K562 (cell line): ENCODE measurements around the gene PTPMT1. TPM values are rescaled to one million over a fixed set of nuclear protein-coding genes. Genes with fewer than 3 reads are reported as not detected.
A peak's percentile ranks its signal among the peaks of the same experiment; 100 is the strongest.

Source experiments
- ARNT ChIP-seq, 2 experiments: fragments of 450-650 bp; IDR thresholded peaks; 2 replicates each; pipeline ENCODE4 v1.6.1; 2016; ENCODE audit warnings: mild to moderate bottlenecking in 1 of 2
- ASH1L ChIP-seq: fragments of 450-650 bp; IDR thresholded peaks from 2 replicates; pipeline ENCODE4 v1.6.1; 2018; ENCODE audit warnings: borderline replicate concordance, mild to moderate bottlenecking, low read depth; ENCODE audit not compliant: partially characterized antibody
- FOS ChIP-seq: IDR thresholded peaks from 3 replicates; pipeline ENCODE4 v1.6.1; 2011; ENCODE audit not compliant: insufficient read length; ENCODE audit errors: extremely low read depth
- FOXP1 ChIP-seq: sonication (generic); formaldehyde crosslinking; IDR thresholded peaks from 2 replicates; pipeline ENCODE4 v1.8.0; 2022; ENCODE audit warnings: mild to moderate bottlenecking, missing genetic modification reagents
- GTF2F1 ChIP-seq: IDR thresholded peaks from 2 replicates; pipeline ENCODE4 v1.6.1; 2011; ENCODE audit warnings: low read depth, low read length, improper control_type of control experiment
- HES1 ChIP-seq: fragments of 450-650 bp; IDR thresholded peaks from 2 replicates; pipeline ENCODE4 v1.6.1; 2016; ENCODE audit warnings: low read depth, mild to moderate bottlenecking, moderate library complexity
- HMGN3 ChIP-seq: IDR thresholded peaks from 2 replicates; pipeline ENCODE4 v1.6.1; 2011; ENCODE audit warnings: borderline replicate concordance, low read depth, mild to moderate bottlenecking, mixed read lengths, low read length; ENCODE audit not compliant: insufficient read length; ENCODE audit errors: extremely low read depth
- MTA3 ChIP-seq: fragments of 450-650 bp; formaldehyde crosslinking; IDR thresholded peaks from 2 replicates; pipeline ENCODE4 v1.6.1; 2017; ENCODE audit warnings: mild to moderate bottlenecking, borderline replicate concordance
- NFXL1 ChIP-seq: fragments of 450-650 bp; formaldehyde crosslinking; IDR thresholded peaks from 2 replicates; pipeline ENCODE4 v1.4.0; 2021; ENCODE audit warnings: mild to moderate bottlenecking
- PHB ChIP-seq: fragments of 250-450 bp; sonication (Bioruptor Pico); IDR thresholded peaks from 2 replicates; pipeline ENCODE4 v1.5.0; 2021
- RHOXF2B ChIP-seq: fragments of 250-450 bp; sonication (Bioruptor Pico); conservative IDR thresholded peaks from 2 replicates; pipeline ENCODE4 v1.5.1; 2021
- SMAD4 ChIP-seq: fragments of 250-450 bp; sonication (Bioruptor Pico); conservative IDR thresholded peaks from 2 replicates; pipeline ENCODE4 v1.8.0; 2021; ENCODE audit warnings: inconsistent platforms, mild to moderate bottlenecking, moderate library complexity
- TRIM24 ChIP-seq, 2 experiments: fragments of 450-650 bp; IDR thresholded peaks; 2 replicates each; pipeline ENCODE4 v1.6.1; 2016
- ZBTB26 ChIP-seq: fragments of 450-650 bp; formaldehyde crosslinking; IDR thresholded peaks from 2 replicates; pipeline ENCODE4 v1.4.0; 2022; ENCODE audit warnings: missing genetic modification characterization
- ZFX ChIP-seq: sonication (generic); formaldehyde crosslinking; IDR thresholded peaks from 2 replicates; pipeline ENCODE4 v1.8.0; 2022; ENCODE audit warnings: mild to moderate bottlenecking, missing genetic modification reagents, moderate library complexity
- ZNF431 ChIP-seq: sonication (generic); formaldehyde crosslinking; IDR thresholded peaks from 2 replicates; pipeline ENCODE4 v1.8.0; 2022; ENCODE audit warnings: mild to moderate bottlenecking, missing genetic modification reagents
- ZNF586 ChIP-seq: fragments of 450-650 bp; formaldehyde crosslinking; conservative IDR thresholded peaks from 2 replicates; pipeline ENCODE4 v1.4.0; 2020; ENCODE audit warnings: mild to moderate bottlenecking, moderate library complexity
- ZNF655 ChIP-seq: fragments of 250-450 bp; sonication (Bioruptor Pico); IDR thresholded peaks from 2 replicates; pipeline ENCODE4 v1.5.0; 2021
- ZNF740 ChIP-seq, 3 experiments: fragments of 200-800 bp in 1 of 3; sonication (Bioruptor generic) in 1 of 3; sonication (generic) in 1 of 3; formaldehyde crosslinking in 1 of 3; IDR thresholded peaks; 2 replicates each; pipeline versions ENCODE4 v1.6.1 to v1.8.0; 2016 to 2022; ENCODE audit warnings: mild to moderate bottlenecking in 2 of 3, missing compliant biosample characterization in 2 of 3, missing genetic modification characterization in 2 of 3, missing genetic modification reagents in 1 of 3
- ZZZ3 ChIP-seq: fragments of 450-650 bp; IDR thresholded peaks from 2 replicates; pipeline ENCODE4 v1.6.1; 2016; ENCODE audit warnings: antibody characterized with exemption, mild to moderate bottlenecking, moderate library complexity
- polyA plus RNA-seq, 8 experiments: library from polyadenylated mRNA; depleted of rRNA in 4 of 8; stranded (reverse) in 5 of 8; unstranded in 3 of 8; fragments of >200 nt; fragmentation: Nextera tagmentation in 2 of 8; fragmentation: Illumina TruSeq in 1 of 8; extraction: Ambion mirVana in 2 of 8; extraction: Trizol in 1 of 8; gene quantifications; 2 replicates each; pipeline versions ENCODE4 v1.2.1 to v1.2.3, GENCODE V29; 2011 to 2014; ENCODE audit warnings: inconsistent platforms in 1 of 8, missing spikeins in 1 of 8
- total RNA-seq, 7 experiments: library from RNA; depleted of rRNA in 6 of 7; stranded (reverse); fragments of >200 nt in 6 of 7; fragmentation: Illumina TruSeq in 2 of 7; extraction: Trizol in 2 of 7; gene quantifications; 2 replicates each; pipeline versions ENCODE4 v1.2.1 to v1.2.3, GENCODE V29; 2011 to 2021; ENCODE audit warnings: low replicate concordance in 1 of 7

Gene PTPMT1
- total and polyA plus RNA-seq, 9 of the 15 experiments (the other 6 are each of a cell fraction or from before 2014, with no cell fraction given): 10.4 to 140 (median 67.2) TPM

GRCh38 chr11:47578524-47579494, 13.4 kb downstream of the PTPMT1 start, which contains the start of the genes KBTBD4 and NDUFS3 (continued):
- TF ChIP-seq ZNF740 (CRISPR knock-in tag; IDR thresholded peaks at IDR 0.05) (0 out of 2 replicates have a peak, but pooled peaks have one; percentile 47), ZNF740 (tag; IDR thresholded peaks at IDR 0.05) (no peak), ZNF655 (no peak), ZFX (peak; percentile 86), HES1 (no peak), ARNT (IDR thresholded peaks at IDR 0.05) (peak; percentile 96 to 98; a peak in 3 of 4 replicates), GTF2F1 (peak; percentile 87), TRIM24 (IDR thresholded peaks at IDR 0.05) (peak; percentile 82 to 100), ZBTB26 (CRISPR knock-in tag) (peak; percentile 14; the same call in 1 of the 2 replicates), HMGN3 (peak; percentile 53), NFXL1 (CRISPR knock-in tag) (no peak), ZZZ3 (peak; percentile 92), ZNF431 (CRISPR knock-in tag) (peak; percentile 52; the same call in 1 of the 2 replicates), RHOXF2B (CRISPR knock-in tag) (peak; percentile 56; the same call in 1 of the 2 replicates), MTA3 (peak; percentile 94), FOS (no peak), SMAD4 (CRISPR knock-in tag) (peak; percentile 57; the same call in 1 of the 2 replicates), FOXP1 (CRISPR knock-in tag) (0 out of 2 replicates have a peak, but pooled peaks have one; percentile 83), ASH1L (peak; percentile 63), ZNF586 (no peak), PHB (no peak)
